Measurements from ENCODE around the gene PLCE1. TPM values are rescaled to one million over a fixed set of nuclear protein-coding genes. Genes with fewer than 3 reads are reported as not detected.

Gene PLCE1
- total RNA-seq, 1 donor, result 6.2 TPM

DNA sequence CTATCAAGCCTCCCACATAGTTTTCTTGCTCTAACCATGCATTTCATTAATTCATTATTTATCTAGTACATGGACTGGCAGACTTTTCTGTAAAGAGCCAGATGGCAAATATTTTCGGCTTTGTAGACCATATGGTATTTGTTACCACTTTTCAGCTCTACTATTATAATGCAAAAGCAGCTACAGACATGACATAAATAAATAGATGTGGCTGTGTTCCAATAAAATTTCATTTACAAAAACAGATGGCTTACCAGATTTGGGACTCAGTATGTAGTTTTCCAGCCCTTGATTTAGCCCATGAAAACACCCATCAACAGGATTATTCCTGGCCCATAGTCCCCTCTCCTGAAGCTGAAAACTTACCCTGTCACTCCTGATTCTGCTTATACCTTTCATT lies 32.1 kb downstream of the PLCE1 start:
- Histone ChIP-seq H3K9me3 (ENCODE audit: low read depth, low read length) (peaks cover 8% of the 10 kb centered on the region), H3K4me2 (ENCODE audit: insufficient read depth, low read length) (no peak overlapping the region), H3K79me2 (ENCODE audit: insufficient read depth, low read length) (no peaks in the 10 kb centered on the region), H2AFZ (ENCODE audit: low read length) (no peak overlapping the region), H3K4me3 (ENCODE audit: insufficient read depth, low read length) (no peak overlapping the region), H3K36me3 (ENCODE audit: insufficient read depth, low read length) (no peaks in the 10 kb centered on the region), H3K27ac (ENCODE audit: low read depth, low read length) (no peak overlapping the region), H3K27me3 (ENCODE audit: insufficient read depth, low read length) (no peaks in the 10 kb centered on the region), H4K20me1 (ENCODE audit: insufficient read depth, low read length) (no peaks in the 10 kb centered on the region), H3K4me1 (ENCODE audit: insufficient read depth, low read length) (peaks cover 8% of the 10 kb centered on the region)
- DNase-seq (ENCODE audit: insufficient read length, low spot score, missing footprints), result no peak
- TF ChIP-seq, protein P1, sequence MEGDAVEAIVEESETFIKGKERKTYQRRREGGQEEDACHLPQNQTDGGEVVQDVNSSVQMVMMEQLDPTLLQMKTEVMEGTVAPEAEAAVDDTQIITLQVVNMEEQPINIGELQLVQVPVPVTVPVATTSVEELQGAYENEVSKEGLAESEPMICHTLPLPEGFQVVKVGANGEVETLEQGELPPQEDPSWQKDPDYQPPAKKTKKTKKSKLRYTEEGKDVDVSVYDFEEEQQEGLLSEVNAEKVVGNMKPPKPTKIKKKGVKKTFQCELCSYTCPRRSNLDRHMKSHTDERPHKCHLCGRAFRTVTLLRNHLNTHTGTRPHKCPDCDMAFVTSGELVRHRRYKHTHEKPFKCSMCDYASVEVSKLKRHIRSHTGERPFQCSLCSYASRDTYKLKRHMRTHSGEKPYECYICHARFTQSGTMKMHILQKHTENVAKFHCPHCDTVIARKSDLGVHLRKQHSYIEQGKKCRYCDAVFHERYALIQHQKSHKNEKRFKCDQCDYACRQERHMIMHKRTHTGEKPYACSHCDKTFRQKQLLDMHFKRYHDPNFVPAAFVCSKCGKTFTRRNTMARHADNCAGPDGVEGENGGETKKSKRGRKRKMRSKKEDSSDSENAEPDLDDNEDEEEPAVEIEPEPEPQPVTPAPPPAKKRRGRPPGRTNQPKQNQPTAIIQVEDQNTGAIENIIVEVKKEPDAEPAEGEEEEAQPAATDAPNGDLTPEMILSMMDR (IDR thresholded peaks at IDR 0.05; ENCODE audit: extremely low read depth, low read depth, low read length), result no peak

DNA sequence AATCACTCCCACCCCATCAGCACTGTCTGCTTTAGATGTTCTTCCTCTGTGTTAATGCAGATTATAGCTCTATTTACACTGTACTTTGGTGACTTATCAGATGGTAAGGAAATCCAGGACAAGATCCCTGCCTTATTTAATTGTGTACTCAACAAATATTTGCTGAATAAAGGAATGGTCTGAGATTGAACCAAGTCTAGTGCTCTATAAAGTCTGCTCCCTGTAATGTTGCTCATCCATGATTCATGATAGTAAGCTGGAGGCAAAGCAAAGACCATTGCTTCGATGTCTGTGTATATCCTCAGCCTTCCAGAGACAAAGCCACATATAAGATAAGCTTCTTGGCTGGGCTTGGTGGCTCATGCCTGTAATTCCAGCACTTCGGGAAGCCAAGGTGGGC lies 33.5 kb downstream of the PLCE1 start:
- H2AFZ ChIP-seq (ENCODE audit: low read length), result no peak overlapping the region
- TF ChIP-seq, protein P1 (IDR thresholded peaks at IDR 0.05; ENCODE audit: extremely low read depth, low read depth, low read length), result no peak
- H3K9me3 ChIP-seq (ENCODE audit: low read depth, low read length), result peaks cover 8% of the 10 kb centered on the region
- no peaks in the 10 kb centered on the region for H4K20me1 ChIP-seq (ENCODE audit: insufficient read depth, low read length)
- no peaks in the 10 kb centered on the region for H3K36me3 ChIP-seq (ENCODE audit: insufficient read depth, low read length)
- DNase-seq (ENCODE audit: insufficient read length, low spot score, missing footprints), result no peak
- no peak overlapping the region for H3K4me2 ChIP-seq (ENCODE audit: insufficient read depth, low read length)
- H3K27ac ChIP-seq (ENCODE audit: low read depth, low read length), result no peak overlapping the region
- peaks cover 8% of the 10 kb centered on the region for H3K4me1 ChIP-seq (ENCODE audit: insufficient read depth, low read length)
- no peaks in the 10 kb centered on the region for H3K79me2 ChIP-seq (ENCODE audit: insufficient read depth, low read length)
- no peak overlapping the region for H3K4me3 ChIP-seq (ENCODE audit: insufficient read depth, low read length)
- no peaks in the 10 kb centered on the region for H3K27me3 ChIP-seq (ENCODE audit: insufficient read depth, low read length)

DNA sequence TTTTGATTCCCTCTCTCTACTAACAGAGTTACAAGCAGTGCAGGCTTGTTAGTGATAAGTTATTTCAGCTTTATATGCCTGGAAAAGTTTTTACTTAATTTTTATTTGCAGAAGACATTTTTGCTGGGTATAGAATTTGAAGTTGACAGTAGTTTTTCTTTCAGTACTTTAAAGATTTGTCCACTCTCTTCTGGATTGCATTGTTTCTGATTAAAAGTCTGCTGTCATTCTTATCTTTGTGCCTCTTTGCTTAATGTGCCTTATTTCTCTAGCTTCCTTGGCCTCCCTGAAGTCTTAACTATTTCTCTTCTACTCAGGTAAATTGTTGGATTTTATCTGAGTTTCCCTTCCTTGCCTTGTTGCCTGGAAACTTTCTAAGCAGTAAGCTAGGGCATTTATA lies 36.2 kb downstream of the PLCE1 start:
- no peak overlapping the region for H3K4me3 ChIP-seq (ENCODE audit: insufficient read depth, low read length)
- H3K27ac ChIP-seq (ENCODE audit: low read depth, low read length), result no peak overlapping the region
- TF ChIP-seq, protein P1 (IDR thresholded peaks at IDR 0.05; ENCODE audit: extremely low read depth, low read depth, low read length), result no peak
- no peak overlapping the region for H3K4me2 ChIP-seq (ENCODE audit: insufficient read depth, low read length)
- no peak overlapping the region for H2AFZ ChIP-seq (ENCODE audit: low read length)
- peaks cover 4% of the 10 kb centered on the region for H3K4me1 ChIP-seq (ENCODE audit: insufficient read depth, low read length)
- no peaks in the 10 kb centered on the region for H3K79me2 ChIP-seq (ENCODE audit: insufficient read depth, low read length)
- DNase-seq (ENCODE audit: insufficient read length, low spot score, missing footprints), result no peak
- H3K36me3 ChIP-seq (ENCODE audit: insufficient read depth, low read length), result no peaks in the 10 kb centered on the region
- H3K27me3 ChIP-seq (ENCODE audit: insufficient read depth, low read length), result no peaks in the 10 kb centered on the region
- H4K20me1 ChIP-seq (ENCODE audit: insufficient read depth, low read length), result no peaks in the 10 kb centered on the region
- peaks cover 8% of the 10 kb centered on the region for H3K9me3 ChIP-seq (ENCODE audit: low read depth, low read length)

DNA sequence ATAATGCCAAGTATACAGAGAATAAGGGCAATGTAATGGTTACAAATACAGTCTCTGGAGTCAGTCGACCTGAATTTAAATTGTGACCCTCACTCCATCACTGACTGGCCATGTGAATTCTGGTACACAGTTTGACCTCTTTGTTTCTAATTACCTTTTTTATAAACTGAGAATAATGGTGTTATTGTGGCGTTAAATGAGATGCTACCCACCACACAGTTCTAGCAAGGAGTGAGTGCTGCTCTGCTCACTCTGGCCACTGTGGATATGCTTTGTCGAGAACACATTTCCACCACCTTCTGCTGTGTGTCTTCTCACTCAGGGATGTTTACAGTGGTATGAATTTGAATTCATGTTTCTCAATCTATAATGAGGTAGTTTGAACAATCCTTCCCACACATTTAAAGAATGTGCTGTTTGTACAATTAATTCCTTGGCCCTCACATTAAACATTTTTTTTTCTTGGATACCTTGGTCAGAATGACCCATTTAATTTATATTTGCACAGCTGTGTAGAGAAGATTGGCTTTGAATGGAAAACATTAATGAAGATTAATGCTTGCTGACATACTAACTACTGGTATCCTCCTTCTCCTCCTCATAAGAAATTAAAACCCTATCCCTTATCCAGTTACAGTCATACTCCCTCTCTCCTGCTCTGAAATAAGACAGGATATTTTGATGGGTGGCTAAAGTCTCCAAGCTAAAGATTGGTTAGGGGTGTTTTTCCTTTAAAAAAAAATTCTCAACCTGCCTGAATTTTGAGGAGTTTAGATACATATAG lies 42.4 kb downstream of the PLCE1 start:
- H3K36me3 ChIP-seq (ENCODE audit: insufficient read depth, low read length), result no peaks in the 10 kb centered on the region
- H3K27ac ChIP-seq (ENCODE audit: low read depth, low read length), result no peak overlapping the region
- no peak overlapping the region for H3K4me3 ChIP-seq (ENCODE audit: insufficient read depth, low read length)
- peak; percentile 23 for DNase-seq (ENCODE audit: insufficient read length, low spot score, missing footprints)
- H2AFZ ChIP-seq (ENCODE audit: low read length), result no peak overlapping the region
- H3K27me3 ChIP-seq (ENCODE audit: insufficient read depth, low read length), result no peaks in the 10 kb centered on the region
- no peaks in the 10 kb centered on the region for H3K79me2 ChIP-seq (ENCODE audit: insufficient read depth, low read length)
- TF ChIP-seq, protein P1 (IDR thresholded peaks at IDR 0.05; ENCODE audit: extremely low read depth, low read depth, low read length), result no peak
- no peak overlapping the region for H3K4me2 ChIP-seq (ENCODE audit: insufficient read depth, low read length)
- no peaks in the 10 kb centered on the region for H4K20me1 ChIP-seq (ENCODE audit: insufficient read depth, low read length)
- no peaks in the 10 kb centered on the region for H3K9me3 ChIP-seq (ENCODE audit: low read depth, low read length)
- peaks cover 10% of the 10 kb centered on the region for H3K4me1 ChIP-seq (ENCODE audit: insufficient read depth, low read length)

Data from osteoblast (primary cell).